Mesenchymal stem cell (in vitro differentiated cells and primary cell): Measurements from ENCODE around the gene MYL7.
A peak's percentile ranks its signal among the peaks of the same experiment; 100 is the strongest.

Experiments
- DNase-seq: peaks from one replicate; pipeline ENCODE4 v3.0.0-alpha.2; 2013
- H2AFZ ChIP-seq: one replicate; pipeline ENCODE4 v1.6.1; 2013; ENCODE audit warnings: low read depth, mild to moderate bottlenecking, control low read depth, inconsistent platforms, low read length, moderate library complexity
- H2AK5ac ChIP-seq: 2 replicates; pipeline ENCODE4 v1.6.1; 2013; ENCODE audit warnings: low read length, moderate library complexity, mild to moderate bottlenecking, inconsistent platforms; ENCODE audit not compliant: severe bottlenecking
- H2BK120ac ChIP-seq: one replicate; pipeline ENCODE4 v1.6.1; 2013; ENCODE audit warnings: low read depth, mild to moderate bottlenecking, inconsistent platforms, low read length, moderate library complexity
- H2BK12ac ChIP-seq, 2 experiments: one replicate each; pipeline ENCODE4 v1.6.1; 2013; ENCODE audit warnings: inconsistent platforms in 2 of 2, low read length in 2 of 2, mild to moderate bottlenecking in 2 of 2, moderate library complexity in 2 of 2, control low read depth in 1 of 2
- H2BK15ac ChIP-seq: one replicate; pipeline ENCODE4 v1.6.1; 2013; ENCODE audit warnings: mild to moderate bottlenecking, low read depth, inconsistent platforms; ENCODE audit not compliant: poor library complexity, severe bottlenecking
- H2BK5ac ChIP-seq: 2 replicates; pipeline ENCODE4 v1.6.1; 2013; ENCODE audit warnings: low read depth, mild to moderate bottlenecking, low read length, control low read depth, inconsistent platforms; ENCODE audit not compliant: poor library complexity, severe bottlenecking
- H3K14ac ChIP-seq, 2 experiments: one replicate each; pipeline ENCODE4 v1.6.1; 2013; ENCODE audit warnings: inconsistent platforms in 2 of 2, low read length in 2 of 2, control low read depth in 1 of 2, mild to moderate bottlenecking in 1 of 2, moderate library complexity in 1 of 2
- H3K18ac ChIP-seq, 2 experiments: one replicate each; pipeline ENCODE4 v1.6.1; 2013; ENCODE audit warnings: inconsistent platforms in 2 of 2, low read length in 2 of 2, control low read depth in 1 of 2, low read depth in 1 of 2, mild to moderate bottlenecking in 1 of 2
- H3K23ac ChIP-seq, 2 experiments: one replicate each; pipeline ENCODE4 v1.6.1; 2013; ENCODE audit warnings: inconsistent platforms in 2 of 2, low read length in 2 of 2, mild to moderate bottlenecking in 2 of 2, moderate library complexity in 2 of 2, control low read depth in 1 of 2
- H3K27ac ChIP-seq: 2 replicates; pipeline ENCODE4 v1.5.1; 2013; ENCODE audit warnings: mild to moderate bottlenecking, moderate library complexity, low read length, control low read depth, inconsistent platforms; ENCODE audit not compliant: poor library complexity, severe bottlenecking
- H3K27me3 ChIP-seq, 2 experiments: 2 replicates each; pipeline versions ENCODE4 v1.6.1 to v1.7.0; 2013; ENCODE audit warnings: low read length in 2 of 2, mild to moderate bottlenecking in 2 of 2, moderate library complexity in 2 of 2, control low read depth in 1 of 2, inconsistent platforms in 1 of 2; ENCODE audit not compliant: control insufficient read depth in 1 of 2, insufficient read depth in 1 of 2
- H3K36me3 ChIP-seq, 2 experiments: 2 replicates each; pipeline versions ENCODE4 v1.6.1 to v1.7.0; 2013; ENCODE audit warnings: low read length in 2 of 2, control low read depth in 1 of 2, inconsistent platforms in 1 of 2, low read depth in 1 of 2, mild to moderate bottlenecking in 1 of 2; ENCODE audit not compliant: insufficient read depth in 2 of 2, control insufficient read depth in 1 of 2
- H3K4ac ChIP-seq, 2 experiments: one replicate each; pipeline ENCODE4 v1.6.1; 2013; ENCODE audit warnings: inconsistent platforms in 2 of 2, low read length in 2 of 2, mild to moderate bottlenecking in 2 of 2, moderate library complexity in 2 of 2, control low read depth in 1 of 2, low read depth in 1 of 2
- H3K4me1 ChIP-seq: 2 replicates; pipeline ENCODE4 v1.6.1; 2013; ENCODE audit warnings: low read depth, low read length, control low read depth; ENCODE audit not compliant: control insufficient read depth, insufficient read depth
- H3K4me2 ChIP-seq: 2 replicates; pipeline ENCODE4 v1.6.1; 2013; ENCODE audit warnings: low read length, mild to moderate bottlenecking, inconsistent platforms; ENCODE audit not compliant: poor library complexity, severe bottlenecking
- H3K4me3 ChIP-seq, 2 experiments: 2 replicates each; pipeline versions ENCODE4 v1.5.1 to v1.7.0; 2013; ENCODE audit warnings: low read length in 2 of 2, mild to moderate bottlenecking in 2 of 2, control low read depth in 1 of 2, low read depth in 1 of 2; ENCODE audit not compliant: insufficient read depth in 1 of 2
- H3K79me1 ChIP-seq: replicated peaks from 2 replicates; pipeline ENCODE4 v1.6.1; 2013; ENCODE audit warnings: mild to moderate bottlenecking, control low read depth, low read length, inconsistent platforms; ENCODE audit not compliant: poor library complexity, severe bottlenecking
- H3K9ac ChIP-seq: 2 replicates; pipeline ENCODE4 v1.7.0; 2013; ENCODE audit warnings: mild to moderate bottlenecking, low read length, moderate library complexity
- H3K9me3 ChIP-seq: 2 replicates; pipeline ENCODE4 v1.7.0; 2013; ENCODE audit warnings: mild to moderate bottlenecking, low read length; ENCODE audit not compliant: control insufficient read depth
- H4K8ac ChIP-seq: one replicate; pipeline ENCODE4 v1.6.1; 2013; ENCODE audit warnings: inconsistent platforms, mild to moderate bottlenecking, low read length, moderate library complexity
- H4K91ac ChIP-seq: one replicate; pipeline ENCODE4 v1.6.1; 2013; ENCODE audit warnings: mild to moderate bottlenecking, low read length, inconsistent platforms
- whole genome bisulfite sequencing: methylation state at CpG from one replicate; pipeline ENCODE4 v1.1.7; 2013; ENCODE audit warnings: mixed read lengths; 5-methylcytosine and 5-hydroxymethylcytosine counted together

The MYL7 gene

DNA sequence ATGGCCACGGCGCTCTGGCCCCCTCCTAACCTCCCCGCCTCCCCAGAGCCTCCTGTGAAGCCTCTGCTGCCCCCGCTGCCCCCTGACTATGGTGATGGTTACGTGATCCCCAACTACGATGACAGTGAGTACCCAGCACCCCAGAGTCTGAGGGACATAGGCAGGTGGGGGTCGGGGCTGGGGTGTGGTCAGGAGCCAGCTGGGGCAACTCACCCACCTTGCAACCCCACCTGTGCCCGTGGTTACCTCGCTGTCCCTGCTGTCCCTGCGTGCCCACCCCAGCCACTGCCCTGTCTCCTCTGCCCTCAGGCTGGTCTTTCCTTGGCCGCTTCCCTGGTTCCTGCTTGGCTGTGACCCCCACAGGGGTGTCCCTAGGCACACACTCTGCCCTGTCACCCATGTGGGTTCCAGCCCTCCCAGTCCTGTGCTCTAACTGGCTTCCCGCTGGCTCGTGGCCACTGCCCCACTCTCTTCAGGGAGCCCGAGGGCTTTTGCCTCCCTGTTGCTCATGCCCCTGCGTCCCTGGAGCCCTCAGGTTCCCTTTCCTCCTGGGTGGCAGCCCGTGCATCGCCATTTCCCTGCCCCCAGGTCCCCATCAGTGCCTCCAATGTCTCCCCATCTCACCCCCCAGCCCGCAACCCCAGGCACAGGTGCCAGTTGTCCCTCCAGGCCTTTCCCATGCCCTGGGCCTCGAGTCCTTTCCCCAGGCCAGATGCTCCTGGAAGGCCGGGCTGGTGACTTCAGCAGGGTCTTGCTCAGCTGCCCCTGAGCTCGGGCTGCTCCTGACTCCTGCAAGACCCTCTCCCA is 33.0 kb downstream of the MYL7 start:
- no peak overlapping the region for H2BK12ac ChIP-seq
- no peak overlapping the region for H3K18ac ChIP-seq
- H2BK15ac ChIP-seq = no peak overlapping the region
- H3K9ac ChIP-seq = no peak overlapping the region
- H3K14ac ChIP-seq = no peak overlapping the region
- H2BK120ac ChIP-seq = no peak overlapping the region
- no peak overlapping the region for H2BK5ac ChIP-seq
- no peak overlapping the region for H4K91ac ChIP-seq
- no peaks in the 10 kb centered on the region for H3K27me3 ChIP-seq
- H3K4me2 ChIP-seq = no peak overlapping the region
- 96% methylated on average over 18 of the region's 21 CpGs for WGBS
- H3K23ac ChIP-seq = no peak overlapping the region
- H3K36me3 ChIP-seq = peaks cover 66 to 73% of the 10 kb centered on the region in 2 experiments
- H3K4me3 ChIP-seq = no peak overlapping the region
- H2AK5ac ChIP-seq = no peak overlapping the region
- no peak overlapping the region for H4K8ac ChIP-seq
- no peak overlapping the region for H3K4ac ChIP-seq
- DNase-seq = no peak
- no peak overlapping the region for H3K27ac ChIP-seq
- no peak overlapping the region for H2AFZ ChIP-seq
- no peaks in the 10 kb centered on the region for H3K9me3 ChIP-seq
- H3K79me1 ChIP-seq = peaks cover 18% of the 10 kb centered on the region
- H3K4me1 ChIP-seq = peaks cover 62% of the 10 kb centered on the region

DNA sequence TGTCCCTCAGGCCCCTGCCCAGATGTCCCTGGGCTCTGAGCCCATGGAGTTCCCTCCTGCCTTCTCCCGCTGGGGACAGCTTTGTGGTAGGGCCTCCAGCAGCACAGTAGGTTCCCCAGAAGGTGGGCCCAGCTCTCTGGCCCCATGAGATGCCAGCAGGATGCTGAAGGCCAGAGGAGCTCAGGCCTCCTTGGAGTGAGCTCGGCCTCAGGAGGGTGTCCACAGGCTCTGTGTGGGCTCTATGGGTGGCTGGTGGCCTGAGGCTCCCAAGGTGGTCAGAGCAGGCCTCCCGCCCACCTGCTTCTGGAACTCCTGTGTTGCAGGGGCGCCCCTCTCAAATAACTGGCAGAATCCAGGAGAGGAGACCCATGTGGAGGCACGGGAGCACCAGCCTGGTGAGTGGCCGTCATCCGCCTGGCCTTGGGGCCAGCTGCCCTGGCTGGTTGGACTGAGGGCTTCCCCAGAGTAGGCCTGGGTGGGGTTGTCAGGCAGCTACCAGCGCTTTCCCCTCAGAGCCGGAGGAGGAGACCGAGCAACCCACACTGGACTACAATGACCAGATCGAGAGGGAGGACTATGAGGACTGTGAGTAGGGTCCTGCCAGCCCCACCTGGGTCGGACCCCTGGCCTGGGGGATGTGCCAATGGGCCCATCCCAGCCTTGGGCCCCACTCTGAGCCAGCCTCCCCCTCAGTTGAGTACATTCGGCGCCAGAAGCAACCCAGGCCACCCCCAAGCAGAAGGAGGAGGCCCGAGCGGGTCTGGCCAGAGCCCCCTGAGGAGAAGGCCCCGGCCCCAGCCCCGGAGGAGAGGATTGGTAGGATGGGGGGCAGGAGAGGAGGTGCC is 33.8 kb downstream of the MYL7 start:
- Histone ChIP-seq H2BK15ac (no peak overlapping the region), H3K14ac (no peak overlapping the region), H3K4me1 (peaks cover 64% of the 10 kb centered on the region), H3K9me3 (no peaks in the 10 kb centered on the region), H3K27ac (no peak overlapping the region), H3K18ac (no peak overlapping the region), H2BK120ac (no peak overlapping the region), H3K79me1 (peaks cover 16% of the 10 kb centered on the region), H3K9ac (peak overlapping the region; percentile 38), H2BK12ac (no peak overlapping the region), H4K8ac (no peak overlapping the region), H3K27me3 (no peaks in the 10 kb centered on the region), H3K4me2 (peak overlapping the region; percentile 79), H2AK5ac (no peak overlapping the region), H3K4me3 (peak overlapping the region in 1 of 2 experiments; percentile 13), H2AFZ (no peak overlapping the region), H3K4ac (no peak overlapping the region), H2BK5ac (no peak overlapping the region), H4K91ac (no peak overlapping the region), H3K36me3 (peaks cover 58 to 64% of the 10 kb centered on the region in 2 experiments), H3K23ac (no peak overlapping the region)
- DNase-seq = no peak
- 99% methylated on average over 18 of the region's 18 CpGs for WGBS

DNA sequence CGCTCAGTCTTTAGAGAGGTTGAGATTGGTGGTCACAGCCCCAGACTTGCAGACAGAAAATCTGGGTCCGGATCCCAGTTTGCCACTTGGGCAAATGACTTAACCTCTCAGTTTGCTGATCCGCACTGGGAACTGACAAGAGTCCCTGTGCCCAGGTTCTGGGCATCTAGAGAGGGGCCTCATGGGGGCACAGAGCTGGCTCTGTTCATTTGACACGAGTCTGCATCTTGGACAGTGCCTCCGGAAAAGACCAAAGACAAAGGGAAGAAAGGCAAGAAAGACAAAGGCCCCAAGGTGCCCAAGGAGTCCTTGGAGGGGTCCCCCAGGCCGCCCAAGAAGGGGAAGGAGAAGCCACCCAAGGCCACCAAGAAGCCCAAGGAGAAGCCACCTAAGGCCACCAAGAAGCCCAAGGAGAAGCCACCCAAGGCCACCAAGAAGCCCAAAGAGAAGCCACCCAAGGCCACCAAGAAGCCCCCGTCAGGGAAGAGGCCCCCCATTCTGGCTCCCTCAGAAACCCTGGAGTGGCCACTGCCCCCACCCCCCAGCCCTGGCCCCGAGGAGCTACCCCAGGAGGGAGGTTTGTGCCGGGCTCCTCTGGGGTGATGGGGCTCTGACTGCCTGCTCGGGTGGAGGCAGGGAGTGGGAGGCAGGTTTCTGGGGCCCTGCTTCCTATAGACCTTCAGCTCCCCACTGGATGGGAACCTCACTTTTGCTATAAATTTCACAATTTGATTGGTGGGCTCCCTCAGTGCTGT is 34.6 kb downstream of the MYL7 start:
- Histone ChIP-seq H4K91ac (no peak overlapping the region), H3K4me3 (peak overlapping the region in 1 of 2 experiments; percentile 91), H3K9ac (peak overlapping the region; percentile 88), H2BK12ac (no peak overlapping the region), H2BK15ac (peak overlapping the region; percentile 8), H4K8ac (no peak overlapping the region), H3K18ac (no peak overlapping the region), H3K79me1 (peaks cover 12% of the 10 kb centered on the region), H3K4ac (no peak overlapping the region), H3K23ac (no peak overlapping the region), H3K36me3 (peaks cover 49 to 56% of the 10 kb centered on the region in 2 experiments), H2BK5ac (no peak overlapping the region), H2BK120ac (peak overlapping the region; percentile 7), H3K27me3 (no peaks in the 10 kb centered on the region), H3K4me1 (peaks cover 68% of the 10 kb centered on the region), H2AK5ac (no peak overlapping the region), H3K27ac (no peak overlapping the region), H3K4me2 (peak overlapping the region; percentile 79), H3K14ac (no peak overlapping the region), H2AFZ (no peak overlapping the region), H3K9me3 (no peaks in the 10 kb centered on the region)
- DNase-seq = no peak
- WGBS = 98% methylated on average over 6 of the region's 10 CpGs
